ENCODE measurements around the gene DPYSL4. TPM values are rescaled to one million over a fixed set of nuclear protein-coding genes. Genes with fewer than 3 reads are reported as not detected.

Gene DPYSL4
- polyA plus RNA-seq, 3 donors = 0.08 TPM; not detected in 2

DNA sequence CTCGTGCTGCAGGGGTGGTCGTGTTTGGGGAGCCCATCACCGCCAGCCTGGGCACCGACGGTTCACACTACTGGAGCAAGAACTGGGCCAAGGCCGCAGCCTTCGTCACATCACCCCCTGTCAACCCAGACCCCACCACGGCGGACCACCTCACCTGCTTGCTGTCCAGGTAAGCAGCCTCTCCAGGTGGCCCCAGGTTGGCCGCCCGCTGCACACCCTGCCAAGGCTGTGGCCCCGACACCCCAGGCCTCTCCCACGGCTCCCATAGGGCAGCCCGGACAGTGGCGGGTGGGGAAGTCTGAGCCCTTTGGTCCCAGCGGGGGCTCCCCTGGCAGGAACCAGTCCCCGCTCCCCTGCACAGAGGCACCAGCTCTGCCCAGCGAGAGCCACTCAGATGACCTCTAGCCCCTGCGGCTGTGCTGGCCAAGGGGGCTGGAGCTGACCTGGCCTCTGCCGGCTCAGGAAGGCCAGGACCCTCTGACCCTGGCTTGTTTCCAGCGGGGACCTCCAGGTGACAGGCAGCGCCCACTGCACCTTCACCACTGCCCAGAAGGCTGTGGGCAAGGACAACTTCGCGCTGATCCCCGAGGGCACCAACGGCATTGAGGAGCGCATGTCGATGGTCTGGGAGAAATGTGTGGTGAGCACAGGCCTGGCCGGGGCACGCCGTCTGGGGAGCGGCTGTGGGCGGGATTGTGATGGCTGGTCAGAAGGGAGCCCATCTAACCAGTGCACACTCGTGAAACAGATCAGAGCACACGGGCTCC is 13.8 kb downstream of the DPYSL4 start:
- no peak overlapping the region for H3K27ac ChIP-seq (ENCODE audit: low read depth in 1 of 2, low read length in 2 of 2)
- Mint-ChIP-seq H3K9me3 (no peaks in the 10 kb centered on the region), H3K27ac (peak overlapping the region in 1 of 7 donors; percentile 76), H3K4me3 (no peak overlapping the region), H3K4me1 (no peaks in the 10 kb centered on the region), H3K36me3 (no peaks in the 10 kb centered on the region), H3K27me3 (ENCODE audit: low read depth in 3 of 3) (peaks cover 0 to 4% (median 1%) of the 10 kb centered on the region in 3 donors)
- no peaks in the 10 kb centered on the region for H3K4me1 ChIP-seq (ENCODE audit: control insufficient read depth in 1 of 2, insufficient read depth in 2 of 2, low read length in 2 of 2)
- no peak overlapping the region for H2AFZ ChIP-seq (ENCODE audit: insufficient read depth, low read depth, low read length, poor library complexity, severe bottlenecking)
- H3K79me2 ChIP-seq (ENCODE audit: insufficient read depth, low read length) = no peaks in the 10 kb centered on the region
- TF ChIP-seq, protein P1, sequence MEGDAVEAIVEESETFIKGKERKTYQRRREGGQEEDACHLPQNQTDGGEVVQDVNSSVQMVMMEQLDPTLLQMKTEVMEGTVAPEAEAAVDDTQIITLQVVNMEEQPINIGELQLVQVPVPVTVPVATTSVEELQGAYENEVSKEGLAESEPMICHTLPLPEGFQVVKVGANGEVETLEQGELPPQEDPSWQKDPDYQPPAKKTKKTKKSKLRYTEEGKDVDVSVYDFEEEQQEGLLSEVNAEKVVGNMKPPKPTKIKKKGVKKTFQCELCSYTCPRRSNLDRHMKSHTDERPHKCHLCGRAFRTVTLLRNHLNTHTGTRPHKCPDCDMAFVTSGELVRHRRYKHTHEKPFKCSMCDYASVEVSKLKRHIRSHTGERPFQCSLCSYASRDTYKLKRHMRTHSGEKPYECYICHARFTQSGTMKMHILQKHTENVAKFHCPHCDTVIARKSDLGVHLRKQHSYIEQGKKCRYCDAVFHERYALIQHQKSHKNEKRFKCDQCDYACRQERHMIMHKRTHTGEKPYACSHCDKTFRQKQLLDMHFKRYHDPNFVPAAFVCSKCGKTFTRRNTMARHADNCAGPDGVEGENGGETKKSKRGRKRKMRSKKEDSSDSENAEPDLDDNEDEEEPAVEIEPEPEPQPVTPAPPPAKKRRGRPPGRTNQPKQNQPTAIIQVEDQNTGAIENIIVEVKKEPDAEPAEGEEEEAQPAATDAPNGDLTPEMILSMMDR (IDR thresholded peaks at IDR 0.05) = no peak
- H3K9ac ChIP-seq (ENCODE audit: insufficient read depth, low read length, poor library complexity, severe bottlenecking) = no peak overlapping the region
- 92% methylated on average over 35 of the region's 35 CpGs for WGBS (ENCODE audit: insufficient coverage)
- no peak for DNase-seq
- no peaks in the 10 kb centered on the region for H3K9me3 ChIP-seq (replicated peaks in 1 of 2; ENCODE audit: control insufficient read depth in 1 of 2, insufficient read depth in 1 of 2, low read length in 2 of 2)
- no peak overlapping the region for H3K4me2 ChIP-seq (replicated peaks; ENCODE audit: extremely low read depth, low read length, poor library complexity, severe bottlenecking)
- no peaks in the 10 kb centered on the region for H4K20me1 ChIP-seq (ENCODE audit: insufficient read depth, low read length)
- intact Hi-C loops (cut with micrococcal nuclease) = no loop called here
- no peaks in the 10 kb centered on the region for H3K27me3 ChIP-seq (ENCODE audit: control insufficient read depth in 2 of 2, insufficient read depth in 2 of 2, low read length in 2 of 2)
- H3K4me3 ChIP-seq (replicated peaks in 1 of 3; ENCODE audit: low read depth in 2 of 3, low read length in 3 of 3) = no peak overlapping the region
- no peaks in the 10 kb centered on the region for H3K36me3 ChIP-seq (replicated peaks in 1 of 2; ENCODE audit: control insufficient read depth in 1 of 2, insufficient read depth in 2 of 2, low read length in 2 of 2)

DNA sequence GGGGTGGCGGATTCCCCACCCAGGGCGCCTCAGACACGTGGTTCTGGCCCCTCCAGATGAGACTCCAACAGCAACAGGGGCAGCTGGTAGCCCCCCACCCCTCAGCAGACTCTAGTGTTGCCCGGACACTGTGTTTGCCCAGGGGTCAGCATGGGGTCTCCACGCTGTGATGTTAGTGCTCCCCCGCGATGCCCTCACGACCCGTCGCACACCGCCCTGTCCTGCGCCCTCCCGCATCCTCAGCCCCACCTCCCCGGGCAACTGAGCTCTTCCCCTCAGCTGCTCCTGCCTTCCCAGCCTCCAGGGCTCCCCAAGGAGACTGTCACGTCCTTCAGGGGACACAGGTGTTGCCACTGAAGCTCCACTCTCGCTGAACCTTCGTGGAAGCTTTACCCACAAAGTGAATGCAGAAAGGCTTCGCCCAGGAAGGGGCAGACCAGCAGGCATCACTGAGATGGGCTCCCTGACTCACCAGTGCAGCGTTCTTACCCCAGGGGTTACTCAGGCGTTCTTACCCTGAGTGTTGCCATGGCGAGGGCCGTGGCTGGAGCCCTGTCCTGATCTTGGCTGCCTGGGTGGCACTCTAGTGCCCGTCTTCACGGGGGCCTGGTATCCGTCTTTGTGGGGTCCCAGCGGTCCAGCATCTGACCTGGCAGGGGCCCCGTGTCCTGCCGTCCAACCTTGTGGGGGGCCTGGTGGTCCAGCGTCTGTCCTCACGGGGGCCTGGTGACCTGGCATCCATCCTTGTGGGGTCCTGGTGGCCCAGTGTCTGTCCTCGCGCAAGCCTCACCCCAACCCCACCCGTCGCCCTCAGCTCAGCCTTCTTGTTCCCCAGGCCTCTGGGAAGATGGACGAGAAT is 14.6 kb downstream of the DPYSL4 start:
- H3K9ac ChIP-seq (ENCODE audit: insufficient read depth, low read length, poor library complexity, severe bottlenecking) = no peak overlapping the region
- H3K79me2 ChIP-seq (ENCODE audit: insufficient read depth, low read length) = no peaks in the 10 kb centered on the region
- no peak overlapping the region for H3K27ac ChIP-seq (ENCODE audit: low read depth in 1 of 2, low read length in 2 of 2)
- no peaks in the 10 kb centered on the region for H3K4me1 ChIP-seq (ENCODE audit: control insufficient read depth in 1 of 2, insufficient read depth in 2 of 2, low read length in 2 of 2)
- Mint-ChIP-seq H3K36me3 (peaks cover 0 to 3% of the 10 kb centered on the region in 2 donors), H3K27me3 (ENCODE audit: low read depth in 3 of 3) (peaks cover 0 to 4% (median 1%) of the 10 kb centered on the region in 3 donors), H3K27ac (peak overlapping the region in 1 of 7 donors; percentile 62), H3K9me3 (no peaks in the 10 kb centered on the region), H3K4me1 (no peaks in the 10 kb centered on the region), H3K4me3 (no peak overlapping the region)
- intact Hi-C loops (cut with micrococcal nuclease) = no loop called here
- H3K9me3 ChIP-seq (replicated peaks in 1 of 2; ENCODE audit: control insufficient read depth in 1 of 2, insufficient read depth in 1 of 2, low read length in 2 of 2) = no peaks in the 10 kb centered on the region
- H3K4me3 ChIP-seq (replicated peaks in 1 of 3; ENCODE audit: low read depth in 2 of 3, low read length in 3 of 3) = no peak overlapping the region
- TF ChIP-seq, protein P1 (IDR thresholded peaks at IDR 0.05) = no peak
- no peak overlapping the region for H2AFZ ChIP-seq (ENCODE audit: insufficient read depth, low read depth, low read length, poor library complexity, severe bottlenecking)
- WGBS (ENCODE audit: insufficient coverage) = 94% methylated on average over 35 of the region's 35 CpGs
- no peak for DNase-seq
- H4K20me1 ChIP-seq (ENCODE audit: insufficient read depth, low read length) = no peaks in the 10 kb centered on the region
- H3K27me3 ChIP-seq (ENCODE audit: control insufficient read depth in 2 of 2, insufficient read depth in 2 of 2, low read length in 2 of 2) = no peaks in the 10 kb centered on the region
- H3K4me2 ChIP-seq (replicated peaks; ENCODE audit: extremely low read depth, low read length, poor library complexity, severe bottlenecking) = no peak overlapping the region
- no peaks in the 10 kb centered on the region for H3K36me3 ChIP-seq (replicated peaks in 1 of 2; ENCODE audit: control insufficient read depth in 1 of 2, insufficient read depth in 2 of 2, low read length in 2 of 2)
